ENCODE measurements around the gene KRT1.

KRT1 gene

GRCh38 chr12:52699960-52700359 lies 19.8 kb upstream of the KRT1 start:
- in situ Hi-C loops (cut with HindIII; ENCODE audit: low sequenced_read_pairs) = loop anchor here (25.0 kb wide), 1 partner anchor 162 kb away; no protein-coding TSS in a partner anchor

GRCh38 chr12:52699373-52699772 lies 19.2 kb upstream of the KRT1 start:
- in situ Hi-C loops (cut with HindIII; ENCODE audit: low sequenced_read_pairs) = no loop called here

GRCh38 chr12:52698651-52699340 lies 18.6 kb upstream of the KRT1 start:
- in situ Hi-C loops (cut with HindIII; ENCODE audit: low sequenced_read_pairs) = no loop called here

- in situ Hi-C loops (cut with HindIII; ENCODE audit: low sequenced_read_pairs) = no loop called here
These were observed 16.9 kb upstream of the KRT1 start for GRCh38 chr12:52697058-52697582.

GRCh38 chr12:52696588-52696987 lies 16.4 kb upstream of the KRT1 start:
- in situ Hi-C loops (cut with HindIII; ENCODE audit: low sequenced_read_pairs) = no loop called here

GRCh38 chr12:52695039-52695438 lies 14.8 kb upstream of the KRT1 start:
- in situ Hi-C loops (cut with HindIII; ENCODE audit: low sequenced_read_pairs) = no loop called here

- in situ Hi-C loops (cut with HindIII; ENCODE audit: low sequenced_read_pairs) = no loop called here
These were observed 13.9 kb upstream of the KRT1 start for GRCh38 chr12:52694151-52694550.

GRCh38 chr12:52693261-52693660 lies 13.1 kb upstream of the KRT1 start:
- in situ Hi-C loops (cut with HindIII; ENCODE audit: low sequenced_read_pairs) = no loop called here

- in situ Hi-C loops (cut with HindIII; ENCODE audit: low sequenced_read_pairs) = no loop called here
These were observed 12.0 kb upstream of the KRT1 start for GRCh38 chr12:52692254-52692653.

GRCh38 chr12:52691841-52692150 lies 11.6 kb upstream of the KRT1 start:
- in situ Hi-C loops (cut with HindIII; ENCODE audit: low sequenced_read_pairs) = no loop called here

- in situ Hi-C loops (cut with HindIII; ENCODE audit: low sequenced_read_pairs) = no loop called here
These were observed 11.1 kb upstream of the KRT1 start for GRCh38 chr12:52691076-52691840.

GRCh38 chr12:52690351-52691075 lies 10.3 kb upstream of the KRT1 start:
- in situ Hi-C loops (cut with HindIII; ENCODE audit: low sequenced_read_pairs) = no loop called here

- in situ Hi-C loops (cut with HindIII; ENCODE audit: low sequenced_read_pairs) = no loop called here
These were observed 9.7 kb upstream of the KRT1 start for GRCh38 chr12:52689936-52690335.

GRCh38 chr12:52689239-52689638 lies 9.0 kb upstream of the KRT1 start:
- in situ Hi-C loops (cut with HindIII; ENCODE audit: low sequenced_read_pairs) = no loop called here

- in situ Hi-C loops (cut with HindIII; ENCODE audit: low sequenced_read_pairs) = no loop called here
These were observed 8.3 kb upstream of the KRT1 start for GRCh38 chr12:52688481-52688880.

- in situ Hi-C loops (cut with HindIII; ENCODE audit: low sequenced_read_pairs) = no loop called here
These were observed 7.5 kb upstream of the KRT1 start for GRCh38 chr12:52687497-52688385.

- in situ Hi-C loops (cut with HindIII; ENCODE audit: low sequenced_read_pairs) = no loop called here
These were observed 6.7 kb upstream of the KRT1 start for GRCh38 chr12:52686756-52687487.

GRCh38 chr12:52686063-52686462 lies 5.9 kb upstream of the KRT1 start:
- in situ Hi-C loops (cut with HindIII; ENCODE audit: low sequenced_read_pairs) = no loop called here

- in situ Hi-C loops (cut with HindIII; ENCODE audit: low sequenced_read_pairs) = no loop called here
These were observed 5.2 kb upstream of the KRT1 start for GRCh38 chr12:52685406-52685890.

GRCh38 chr12:52684431-52684830 lies 4.2 kb upstream of the KRT1 start:
- in situ Hi-C loops (cut with HindIII; ENCODE audit: low sequenced_read_pairs) = no loop called here

Measured in endothelial cell of hepatic sinusoid (primary cell).